AG04450 (cell line): ENCODE measurements around the gene GPC5. TPM values are rescaled to one million over a fixed set of nuclear protein-coding genes. Genes with fewer than 3 reads are reported as not detected.

Experiments
- CTCF ChIA-PET: fragments of 300-600, 350-600 bp; formaldehyde crosslinking; extraction: SDS; loops from one replicate; lab custom pipeline; 2022; ENCODE audit warnings: antibody characterized with exemption, inconsistent platforms; lab: Charles Lee
- POLR2A ChIA-PET: fragments of 350-600 bp; formaldehyde crosslinking; extraction: SDS; loops from one replicate; lab custom pipeline; 2021; ENCODE audit warnings: antibody characterized with exemption, inconsistent platforms; lab: Yijun Ruan, JAX
- DNase-seq: peaks from one replicate; pipeline ENCODE4 v3.0.0-alpha.2; 2011; ENCODE audit warnings: low read depth, low spot score
- H3K27ac ChIP-seq: one replicate; pipeline ENCODE4 v1.5.1; 2012; ENCODE audit warnings: low read depth, low read length, control low read depth
- H3K27me3 ChIP-seq: one replicate; pipeline ENCODE4 v1.6.0; 2012; ENCODE audit warnings: low read length; ENCODE audit not compliant: control insufficient read depth, insufficient read depth
- H3K4me3 ChIP-seq: 2 replicates; pipeline ENCODE4 v1.5.1; 2011; ENCODE audit warnings: mild to moderate bottlenecking, low read depth, low read length, control low read depth
- H3K9me3 ChIP-seq: 2 replicates; pipeline ENCODE4 v1.5.1; 2012; ENCODE audit warnings: low read length; ENCODE audit not compliant: control insufficient read depth, insufficient read depth
- CTCF ChIP-seq: IDR thresholded peaks from 2 replicates; pipeline ENCODE4 v1.5.1; 2011; ENCODE audit warnings: low read depth, low read length, control low read depth, inconsistent platforms
- polyA plus RNA-seq: library from polyadenylated mRNA; depleted of rRNA; stranded (reverse); fragments of >200 nt; gene quantifications from 2 replicates; pipeline ENCODE4 v1.2.3, GENCODE V29; 2011

GPC5 gene
- polyA plus RNA-seq, 1 experiment = 3.6 TPM

- no peak for DNase-seq
- TF ChIP-seq CTCF = no peak
- H3K27ac ChIP-seq = no peak overlapping the region
- H3K27me3 ChIP-seq = no peaks in the 10 kb centered on the region
- H3K4me3 ChIP-seq = no peak overlapping the region
- POLR2A ChIA-PET = no interaction called here
- no peaks in the 10 kb centered on the region for H3K9me3 ChIP-seq
- CTCF ChIA-PET = no interaction called here
Observed at GRCh38 chr13:92670096-92670495, 1271.7 kb downstream of the GPC5 start.

GRCh38 chr13:92671821-92672220, 1273.4 kb downstream of the GPC5 start:
- no peak for TF ChIP-seq CTCF
- DNase-seq = no peak
- H3K9me3 ChIP-seq = no peaks in the 10 kb centered on the region
- ChIA-PET POLR2A (no interaction called here), CTCF (no interaction called here)
- H3K4me3 ChIP-seq = no peak overlapping the region
- H3K27me3 ChIP-seq = no peaks in the 10 kb centered on the region
- no peak overlapping the region for H3K27ac ChIP-seq

- no peaks in the 10 kb centered on the region for H3K9me3 ChIP-seq
- ChIA-PET CTCF (no interaction called here), POLR2A (no interaction called here)
- TF ChIP-seq CTCF = no peak
- no peak overlapping the region for H3K27ac ChIP-seq
- no peak overlapping the region for H3K4me3 ChIP-seq
- H3K27me3 ChIP-seq = no peaks in the 10 kb centered on the region
- DNase-seq = no peak
Observed at GRCh38 chr13:92676246-92676645, 1277.8 kb downstream of the GPC5 start.

- Histone ChIP-seq H3K27ac (no peak overlapping the region), H3K27me3 (no peaks in the 10 kb centered on the region), H3K9me3 (no peaks in the 10 kb centered on the region), H3K4me3 (no peak overlapping the region)
- ChIA-PET CTCF (no interaction called here), POLR2A (no interaction called here)
- no peak for DNase-seq
- no peak for TF ChIP-seq CTCF
Observed at GRCh38 chr13:92677571-92677970, 1279.2 kb downstream of the GPC5 start.

- Histone ChIP-seq H3K27me3 (no peaks in the 10 kb centered on the region), H3K27ac (no peak overlapping the region), H3K4me3 (no peak overlapping the region), H3K9me3 (no peaks in the 10 kb centered on the region)
- no peak for TF ChIP-seq CTCF
- no peak for DNase-seq
- ChIA-PET CTCF (no interaction called here), POLR2A (no interaction called here)
Observed at GRCh38 chr13:92679602-92680001, 1281.2 kb downstream of the GPC5 start.
